Measurements from ENCODE around the gene THSD7B. TPM values are rescaled to one million over a fixed set of nuclear protein-coding genes. Genes with fewer than 3 reads are reported as not detected.

The THSD7B gene
- total and polyA plus RNA-seq, 2 experiments from 2014 or later, result 0.86 to 3.8 TPM

GRCh38 chr2:136777391-136777790 lies 12.0 kb downstream of the THSD7B start:
- H3K27me3 Mint-ChIP-seq (ENCODE audit: insufficient read depth, low read depth, poor library complexity), result peaks cover 1% of the 10 kb centered on the region
- no peak for TF ChIP-seq JUNB (IDR thresholded peaks at IDR 0.05; ENCODE audit: unreplicated experiment)
- TF ChIP-seq REST (IDR thresholded peaks at IDR 0.05; ENCODE audit: unreplicated experiment), result no peak
- TF ChIP-seq CTCF (conservative IDR thresholded peaks at IDR 0.05; ENCODE audit: low read depth in 2 of 2), result no peak
- TF ChIP-seq ZNF462 (CRISPR knock-in tag; IDR thresholded peaks at IDR 0.05), result no peak
- no peak for TF ChIP-seq ZNF331 (CRISPR knock-in tag; IDR thresholded peaks at IDR 0.05; ENCODE audit: low read depth)
- no peak for TF ChIP-seq CREB1 (CRISPR knock-in tag; IDR thresholded peaks at IDR 0.05; ENCODE audit: low read depth)
- no peak for TF ChIP-seq NANOG (IDR thresholded peaks at IDR 0.05; ENCODE audit: borderline replicate concordance)
- no peak for TF ChIP-seq EZH2 (IDR thresholded peaks at IDR 0.05; ENCODE audit: low read depth, unreplicated experiment)
- TF ChIP-seq POLR2AphosphoS5 (IDR thresholded peaks at IDR 0.05; ENCODE audit: low read depth), result no peak
- no peak for TF ChIP-seq ETS1 (IDR thresholded peaks at IDR 0.05)
- TF ChIP-seq EZH2phosphoT487 (IDR thresholded peaks at IDR 0.05; ENCODE audit: unreplicated experiment), result no peak
- no peak for TF ChIP-seq STAT1 (IDR thresholded peaks at IDR 0.05; ENCODE audit: unreplicated experiment)
- no peak for TF ChIP-seq ZNF114 (CRISPR knock-in tag; IDR thresholded peaks at IDR 0.05)
- Histone ChIP-seq H3K79me2 (replicated peaks; ENCODE audit: insufficient read depth) (no peaks in the 10 kb centered on the region), H3F3A (replicated peaks; ENCODE audit: low read depth) (no peaks in the 10 kb centered on the region), H2AFZ (no peak overlapping the region), H3K27me3 (ENCODE audit: insufficient read depth) (no peaks in the 10 kb centered on the region), H3K4me3 (no peak overlapping the region), H3K4me2 (no peak overlapping the region), H3K9me2 (ENCODE audit: insufficient read depth) (no peaks in the 10 kb centered on the region), H3K36me3 (ENCODE audit: insufficient read depth) (no peaks in the 10 kb centered on the region), H3K4me1 (ENCODE audit: insufficient read depth) (no peaks in the 10 kb centered on the region), H4K20me1 (replicated peaks; ENCODE audit: insufficient read depth) (no peaks in the 10 kb centered on the region), H3K27ac (ENCODE audit: low read depth) (no peak overlapping the region)
- DNase-seq (ENCODE audit: low spot score) (no peak), ATAC-seq (no peak)
- no peaks in the 10 kb centered on the region for H3K36me3 Mint-ChIP-seq (ENCODE audit: low read depth)
- H3K4me1 Mint-ChIP-seq, result peaks cover 4% of the 10 kb centered on the region; the same call in 2 of the 3 replicates
- H3K9me3 Mint-ChIP-seq, result no peaks in the 10 kb centered on the region; the same call in 1 of the 3 replicates
- no peak overlapping the region for H3K27ac Mint-ChIP-seq
- H3K4me3 Mint-ChIP-seq, result no peak overlapping the region
